GM12872 (cell line): ENCODE results near the gene PRPS2.

Experiments used
- TF ChIP-seq, protein P1 (sequence below): IDR thresholded peaks from 3 replicates; pipeline ENCODE4 v1.5.1; 2011; ENCODE audit warnings: low read depth, mild to moderate bottlenecking, low read length, moderate library complexity; ENCODE audit not compliant: insufficient read depth

Gene PRPS2

DNA sequence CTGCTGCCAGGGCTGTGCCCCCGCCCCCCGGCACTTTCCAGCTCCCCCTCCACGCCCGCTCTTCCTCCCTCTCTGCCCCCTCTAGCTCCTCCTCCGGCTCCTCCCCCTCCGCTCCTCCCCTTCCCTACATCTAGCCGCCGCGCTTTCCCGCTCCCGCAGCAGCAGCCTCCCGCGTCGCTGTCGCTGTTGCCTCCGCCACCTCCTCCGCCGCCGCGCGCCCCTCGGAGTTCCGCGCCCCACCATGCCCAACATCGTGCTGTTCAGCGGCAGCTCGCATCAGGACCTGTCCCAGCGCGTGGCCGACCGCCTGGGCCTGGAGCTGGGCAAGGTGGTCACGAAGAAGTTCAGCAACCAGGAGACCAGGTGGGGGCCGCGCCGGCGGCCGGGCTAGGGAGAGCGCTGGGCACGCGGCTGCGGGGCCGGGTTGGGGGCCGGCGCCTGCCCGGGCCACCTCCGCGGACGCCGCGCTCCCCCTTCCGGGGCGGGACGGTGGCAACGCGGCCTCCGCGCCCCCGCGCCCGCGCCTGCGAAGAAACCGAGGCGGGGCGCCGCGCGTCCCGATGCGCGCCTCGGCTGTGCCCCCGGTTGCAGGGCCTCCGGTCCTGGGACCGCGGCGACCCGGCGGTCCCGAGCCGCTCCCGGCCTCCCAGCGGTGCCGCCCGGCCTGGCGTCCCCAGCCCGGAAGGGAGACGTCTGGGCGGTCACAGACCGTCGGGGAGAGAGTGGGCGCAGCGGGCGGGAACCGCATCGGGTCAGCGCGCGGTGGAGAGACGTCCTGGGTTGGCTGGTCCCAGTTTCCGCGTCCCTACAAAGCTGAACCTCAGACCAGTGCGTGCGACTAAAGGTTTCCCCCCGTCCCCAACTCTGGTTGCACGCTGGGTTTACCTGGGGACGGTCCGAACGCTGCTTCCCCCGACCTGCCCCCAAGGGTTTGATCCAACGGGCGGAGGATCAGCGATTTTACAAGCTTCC lies at the start of gene PRPS2:
Gene PRPS2 (plus strand): TSS at position 156 of the 972 bp plus-strand sequence. CDS start 86 bp downstream, at position 242.
- TF ChIP-seq, protein P1, sequence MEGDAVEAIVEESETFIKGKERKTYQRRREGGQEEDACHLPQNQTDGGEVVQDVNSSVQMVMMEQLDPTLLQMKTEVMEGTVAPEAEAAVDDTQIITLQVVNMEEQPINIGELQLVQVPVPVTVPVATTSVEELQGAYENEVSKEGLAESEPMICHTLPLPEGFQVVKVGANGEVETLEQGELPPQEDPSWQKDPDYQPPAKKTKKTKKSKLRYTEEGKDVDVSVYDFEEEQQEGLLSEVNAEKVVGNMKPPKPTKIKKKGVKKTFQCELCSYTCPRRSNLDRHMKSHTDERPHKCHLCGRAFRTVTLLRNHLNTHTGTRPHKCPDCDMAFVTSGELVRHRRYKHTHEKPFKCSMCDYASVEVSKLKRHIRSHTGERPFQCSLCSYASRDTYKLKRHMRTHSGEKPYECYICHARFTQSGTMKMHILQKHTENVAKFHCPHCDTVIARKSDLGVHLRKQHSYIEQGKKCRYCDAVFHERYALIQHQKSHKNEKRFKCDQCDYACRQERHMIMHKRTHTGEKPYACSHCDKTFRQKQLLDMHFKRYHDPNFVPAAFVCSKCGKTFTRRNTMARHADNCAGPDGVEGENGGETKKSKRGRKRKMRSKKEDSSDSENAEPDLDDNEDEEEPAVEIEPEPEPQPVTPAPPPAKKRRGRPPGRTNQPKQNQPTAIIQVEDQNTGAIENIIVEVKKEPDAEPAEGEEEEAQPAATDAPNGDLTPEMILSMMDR: no peak

DNA sequence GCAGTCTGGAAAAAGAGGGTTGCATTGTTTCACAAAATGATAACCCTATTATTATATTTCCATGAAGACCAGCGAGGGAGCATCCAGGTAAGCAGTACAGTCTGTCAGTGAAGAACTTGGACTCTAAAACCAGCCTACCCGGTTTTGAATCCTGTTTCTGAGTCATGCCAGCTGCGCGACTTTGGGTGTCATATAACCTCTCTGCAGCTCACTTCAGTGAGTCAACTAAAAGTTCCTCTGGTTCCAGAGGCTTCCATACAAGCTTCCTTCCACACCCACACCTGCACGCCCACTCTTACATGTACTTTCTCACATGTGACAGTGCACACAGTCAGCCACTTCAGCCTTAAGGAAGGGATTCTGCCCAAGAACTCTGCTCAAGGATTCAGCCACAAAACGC lies 49.8 kb upstream of the PRPS2 start:
- TF ChIP-seq, protein P1: no peak

DNA sequence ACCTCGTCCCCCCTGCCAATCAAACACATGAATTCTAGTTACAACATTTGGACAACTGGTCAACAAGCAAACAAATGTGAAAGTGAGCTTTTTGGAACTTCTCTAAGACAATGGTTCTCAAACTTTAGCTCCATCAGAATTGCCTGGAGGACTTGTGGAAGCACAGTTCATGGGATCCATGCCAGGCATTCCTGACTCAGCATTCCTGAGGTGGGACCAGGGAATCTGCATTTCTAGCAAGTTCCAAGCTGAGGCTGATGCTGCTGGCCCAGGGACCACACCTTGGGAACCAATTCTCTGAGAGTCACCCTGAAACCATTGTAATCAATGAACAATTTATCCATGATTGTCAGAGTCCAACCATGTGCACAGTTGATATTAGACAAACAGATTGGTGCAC lies 43.8 kb upstream of the PRPS2 start:
- TF ChIP-seq, protein P1: no peak

DNA sequence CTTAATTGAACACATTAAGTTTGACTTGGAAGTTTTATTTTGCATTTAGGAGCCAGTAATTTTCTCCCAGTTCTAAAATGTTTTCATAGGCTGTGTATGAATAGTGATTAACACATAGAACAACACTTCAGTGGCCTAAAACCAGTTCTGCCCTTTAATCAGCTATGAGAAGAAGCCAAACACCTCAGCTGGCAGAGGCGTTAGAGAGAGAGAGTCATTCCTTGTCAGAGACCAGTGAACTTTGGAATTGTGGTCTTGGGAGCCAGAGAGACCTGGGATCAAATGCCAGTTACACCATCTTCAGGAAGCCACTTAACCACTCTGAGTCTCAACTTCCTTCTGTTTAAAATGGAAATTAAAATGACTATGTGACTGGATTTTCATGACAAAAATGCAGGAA lies 39.3 kb upstream of the PRPS2 start:
- TF ChIP-seq, protein P1: no peak

DNA sequence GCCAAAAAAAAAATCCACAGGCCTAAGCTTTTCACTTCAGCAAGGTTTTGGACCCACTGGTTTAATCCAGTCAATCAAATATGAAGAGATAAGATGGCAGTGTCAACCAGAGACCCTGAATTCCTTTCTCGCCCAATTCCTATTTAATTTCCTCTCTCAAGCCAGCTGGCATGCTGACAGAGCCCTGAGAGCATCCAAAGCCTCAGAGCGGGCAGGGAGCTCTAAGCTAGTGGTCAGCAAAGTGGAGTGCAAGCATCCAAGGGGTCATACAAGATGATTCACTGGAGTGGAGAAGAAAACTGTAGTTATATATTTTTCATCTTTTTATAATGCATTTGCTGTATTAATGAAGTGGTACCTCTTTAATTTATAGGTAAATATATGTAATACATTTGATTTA lies 37.8 kb upstream of the PRPS2 start:
- TF ChIP-seq, protein P1: no peak

DNA sequence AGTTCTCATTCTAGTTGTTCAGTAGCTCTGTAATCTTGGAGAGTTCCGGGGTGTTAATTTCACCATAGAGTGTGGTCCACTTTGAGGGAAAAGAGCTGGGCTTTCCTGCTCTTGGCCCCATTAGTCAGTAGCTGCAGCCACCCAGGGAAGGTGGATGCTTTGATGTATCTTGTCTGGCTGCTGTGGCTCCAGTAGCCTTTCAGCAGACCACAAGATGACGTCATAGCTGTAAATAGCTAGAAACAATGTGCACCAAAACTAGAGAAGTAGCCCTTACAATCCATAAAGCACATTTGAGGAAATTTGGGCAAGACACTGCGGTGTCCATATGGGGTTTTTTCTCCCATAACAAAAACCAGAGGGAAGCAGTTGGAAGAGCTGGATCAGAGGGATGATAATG lies 32.9 kb upstream of the PRPS2 start:
- TF ChIP-seq, protein P1: no peak

DNA sequence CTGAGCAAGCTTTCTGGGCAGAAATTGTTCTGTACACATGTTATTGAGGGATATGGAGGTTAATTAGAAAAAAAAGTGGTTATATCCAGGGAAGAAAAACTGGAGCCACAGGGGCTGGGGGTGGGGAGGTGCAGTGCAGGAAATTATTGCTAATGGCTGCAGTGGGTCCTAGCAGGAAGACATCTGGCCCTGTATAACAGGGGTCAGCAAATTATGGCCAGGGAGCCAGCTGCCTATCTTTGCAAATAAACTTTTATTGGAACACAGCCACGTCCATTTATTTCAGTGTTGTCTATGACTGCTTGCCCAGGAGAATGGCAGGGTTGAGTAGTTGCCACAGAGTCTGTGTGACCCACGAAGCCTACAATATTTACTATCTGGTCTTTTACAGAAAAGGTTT lies 23.4 kb upstream of the PRPS2 start:
- TF ChIP-seq, protein P1: no peak
